ENCODE measurements around the gene NOS3. TPM values are rescaled to one million over a fixed set of nuclear protein-coding genes. Genes with fewer than 3 reads are reported as not detected.
"Not testable (repeated sequence)": the region's sequence is repeated elsewhere in the genome, so short reads cannot be mapped to it uniquely, and the experiment has no call there.

The NOS3 gene
- total and polyA plus RNA-seq, 2 experiments from 2014 or later = 0.32 to 0.83 TPM

DNA sequence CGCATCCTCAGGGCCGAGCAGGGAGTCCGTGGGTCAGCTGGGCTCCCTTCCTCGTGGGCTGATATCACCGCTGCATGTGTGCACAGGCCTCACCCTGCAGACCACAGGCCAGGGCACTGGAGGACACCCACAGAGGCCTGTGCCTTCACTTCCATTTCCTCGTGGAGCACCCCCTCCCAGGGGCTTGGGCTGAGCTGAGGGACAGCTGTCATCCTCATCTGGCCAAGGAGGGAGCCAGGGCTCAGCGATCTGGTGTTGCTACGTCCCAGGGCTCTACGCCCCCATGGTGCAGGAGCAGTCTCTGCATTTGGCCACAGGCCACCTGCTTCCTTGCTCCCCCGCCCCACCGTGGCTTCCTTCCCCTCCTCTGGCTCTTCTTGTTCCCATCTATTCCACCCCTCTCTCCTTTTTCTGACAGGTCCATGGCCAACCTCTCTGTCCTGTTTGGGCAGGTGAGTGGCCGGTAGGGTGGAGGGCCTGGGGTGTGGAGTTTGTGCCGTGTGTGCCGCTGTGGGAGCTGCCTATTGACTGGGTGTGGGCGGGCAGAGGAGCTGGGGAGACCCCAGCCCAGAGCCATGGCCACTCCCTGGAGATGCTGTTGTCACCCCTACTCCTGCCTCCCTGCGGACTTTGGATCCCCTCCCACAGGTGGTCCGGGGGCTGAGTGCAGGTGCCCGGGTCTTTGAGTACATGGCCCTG lies 49.2 kb downstream of the NOS3 start:
- no peak for DNase-seq
- H3K9me2 ChIP-seq (ENCODE audit: insufficient read depth) = no peaks in the 10 kb centered on the region
- in situ Hi-C loops (cut with MboI) = no loop called here
- TF ChIP-seq EZH2 (IDR thresholded peaks at IDR 0.05; ENCODE audit: insufficient read depth, poor library complexity, severe bottlenecking) = no peak
- TF ChIP-seq EZH2phosphoT487 (IDR thresholded peaks at IDR 0.05; ENCODE audit: insufficient read depth, low read depth) = no peak
- H2AFZ ChIP-seq = no peak overlapping the region
- H3K4me2 ChIP-seq (ENCODE audit: unreplicated experiment) = peak overlapping the region; percentile 16
- H3F3A ChIP-seq (ENCODE audit: insufficient read depth) = peaks cover 12% of the 10 kb centered on the region
- H4K20me1 ChIP-seq (ENCODE audit: insufficient read depth) = no peaks in the 10 kb centered on the region
- H3K27me3 ChIP-seq (replicated peaks; ENCODE audit: insufficient read depth) = no peaks in the 10 kb centered on the region
- 76 to 79% methylated on average over 17 to 18 of the region's 18 CpGs for WGBS, 2 experiments (ENCODE audit: low coverage in 1 of 2, low lambda C conversion rate in 2 of 2, missing lambda C conversion rate in 2 of 2)
- H3K9ac ChIP-seq = peak overlapping the region; percentile 81
- H3K27ac ChIP-seq = peak overlapping the region; percentile 94
- H3K79me2 ChIP-seq (ENCODE audit: insufficient read depth) = no peaks in the 10 kb centered on the region
- peaks cover 18% of the 10 kb centered on the region for H3K4me1 ChIP-seq (ENCODE audit: insufficient read depth)
- no peaks in the 10 kb centered on the region for H3K36me3 ChIP-seq (ENCODE audit: low read depth)
- no peaks in the 10 kb centered on the region for H3K9me3 ChIP-seq (ENCODE audit: low read depth)
- no peak overlapping the region for H3K4me3 ChIP-seq

DNA sequence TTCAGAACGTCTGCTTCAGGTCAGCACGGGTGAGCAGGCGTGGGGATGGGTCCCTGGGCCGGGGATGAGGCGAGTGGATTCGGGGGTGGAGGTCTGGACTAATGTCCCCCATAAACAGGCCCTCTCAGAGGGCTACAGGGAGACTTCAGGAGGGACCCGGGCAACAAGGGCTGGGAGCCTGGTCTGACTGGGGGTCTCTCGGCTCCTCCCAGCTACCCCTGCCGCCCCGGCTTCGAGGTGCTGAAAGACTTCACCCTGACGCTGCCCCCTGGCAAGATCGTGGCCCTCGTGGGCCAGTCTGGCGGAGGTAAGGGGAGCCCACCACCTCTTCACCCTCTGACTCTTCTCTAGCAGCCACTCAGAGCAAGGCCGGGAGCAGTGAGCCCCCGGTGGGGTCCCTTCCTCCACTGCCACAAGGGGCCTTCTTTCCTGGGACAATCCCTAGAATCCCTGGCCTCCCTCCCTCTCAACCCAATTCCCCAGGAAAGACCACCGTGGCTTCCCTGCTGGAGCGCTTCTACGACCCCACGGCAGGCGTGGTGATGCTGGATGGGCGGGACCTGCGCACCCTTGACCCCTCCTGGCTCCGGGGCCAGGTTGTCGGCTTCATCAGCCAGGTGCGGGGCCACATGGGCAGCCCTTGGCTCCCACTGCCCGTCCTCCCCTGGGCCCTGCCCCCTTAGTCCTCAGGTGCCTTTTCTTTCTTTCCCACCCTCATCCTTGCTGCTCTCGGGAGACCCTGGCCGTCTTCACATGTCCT lies 50.0 kb downstream of the NOS3 start:
- Histone ChIP-seq H4K20me1 (ENCODE audit: insufficient read depth) (no peaks in the 10 kb centered on the region), H2AFZ (no peak overlapping the region), H3K4me3 (no peak overlapping the region), H3K79me2 (ENCODE audit: insufficient read depth) (no peaks in the 10 kb centered on the region), H3K27me3 (replicated peaks; ENCODE audit: insufficient read depth) (no peaks in the 10 kb centered on the region), H3K4me2 (ENCODE audit: unreplicated experiment) (no peak overlapping the region), H3K9me3 (ENCODE audit: low read depth) (no peaks in the 10 kb centered on the region), H3K4me1 (ENCODE audit: insufficient read depth) (peaks cover 18% of the 10 kb centered on the region), H3K9ac (no peak overlapping the region), H3K27ac (no peak overlapping the region), H3K36me3 (ENCODE audit: low read depth) (no peaks in the 10 kb centered on the region), H3F3A (ENCODE audit: insufficient read depth) (peaks cover 12% of the 10 kb centered on the region), H3K9me2 (ENCODE audit: insufficient read depth) (no peaks in the 10 kb centered on the region)
- no peak for DNase-seq
- WGBS, 2 experiments (ENCODE audit: low coverage in 1 of 2, low lambda C conversion rate in 2 of 2, missing lambda C conversion rate in 2 of 2) = 94 to 97% methylated on average over 30 of the region's 30 CpGs
- TF ChIP-seq EZH2phosphoT487 (IDR thresholded peaks at IDR 0.05; ENCODE audit: insufficient read depth, low read depth) (no peak), EZH2 (IDR thresholded peaks at IDR 0.05; ENCODE audit: insufficient read depth, poor library complexity, severe bottlenecking) (no peak)
- in situ Hi-C loops (cut with MboI) = no loop called here

DNA sequence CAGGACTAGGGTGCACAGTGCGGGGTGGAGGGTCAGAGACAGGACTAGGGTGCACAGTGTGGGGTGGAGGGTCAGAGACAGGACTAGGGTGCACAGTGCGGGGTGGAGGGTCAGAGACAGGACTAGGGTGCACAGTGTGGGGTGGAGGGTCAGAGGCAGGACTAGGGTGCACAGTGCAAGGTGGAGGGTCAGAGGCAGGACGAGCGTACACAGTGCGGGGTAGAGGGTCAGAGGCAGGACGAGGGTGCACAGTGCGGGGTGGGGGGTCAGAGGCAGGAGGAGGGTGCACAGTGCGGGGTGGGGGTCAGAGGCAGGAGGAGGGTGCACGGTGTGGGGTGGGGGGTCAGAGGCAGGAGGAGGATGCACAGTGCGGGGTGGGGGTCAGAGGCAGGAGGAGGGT lies 52.6 kb downstream of the NOS3 start:
- H3K79me2 ChIP-seq (ENCODE audit: insufficient read depth); H3K27ac ChIP-seq; H3K9me2 ChIP-seq (ENCODE audit: insufficient read depth); H4K20me1 ChIP-seq (ENCODE audit: insufficient read depth); H3K4me2 ChIP-seq (ENCODE audit: unreplicated experiment); H3K27me3 ChIP-seq (replicated peaks; ENCODE audit: insufficient read depth); H3K36me3 ChIP-seq (ENCODE audit: low read depth); DNase-seq; in situ Hi-C loops (cut with MboI); H3K9me3 ChIP-seq (ENCODE audit: low read depth); H3K4me3 ChIP-seq; H2AFZ ChIP-seq; H3K9ac ChIP-seq: not testable (repeated sequence)
- H3F3A ChIP-seq (ENCODE audit: insufficient read depth) = peaks cover 18% of the 10 kb centered on the region
- H3K4me1 ChIP-seq (ENCODE audit: insufficient read depth) = peaks cover 22% of the 10 kb centered on the region
- 84% methylated on average over 10 of the region's 10 CpGs; no CpG with 5 or more reads in 1 of the 2 experiments for WGBS, 2 experiments (ENCODE audit: low coverage in 1 of 2, low lambda C conversion rate in 2 of 2, missing lambda C conversion rate in 2 of 2)

- no peaks in the 10 kb centered on the region for H3K27me3 ChIP-seq (replicated peaks; ENCODE audit: insufficient read depth)
- H3F3A ChIP-seq (ENCODE audit: insufficient read depth) = peaks cover 13% of the 10 kb centered on the region
- no peaks in the 10 kb centered on the region for H3K9me2 ChIP-seq (ENCODE audit: insufficient read depth)
- no peak overlapping the region for H3K9ac ChIP-seq
- in situ Hi-C loops (cut with MboI) = no loop called here
- H3K4me3 ChIP-seq = no peak overlapping the region
- H4K20me1 ChIP-seq (ENCODE audit: insufficient read depth) = no peaks in the 10 kb centered on the region
- H3K79me2 ChIP-seq (ENCODE audit: insufficient read depth) = no peaks in the 10 kb centered on the region
- no peaks in the 10 kb centered on the region for H3K9me3 ChIP-seq (ENCODE audit: low read depth)
- H3K36me3 ChIP-seq (ENCODE audit: low read depth) = no peaks in the 10 kb centered on the region
- H3K4me1 ChIP-seq (ENCODE audit: insufficient read depth) = peaks cover 17% of the 10 kb centered on the region
- TF ChIP-seq EZH2phosphoT487 (IDR thresholded peaks at IDR 0.05; ENCODE audit: insufficient read depth, low read depth) (no peak), EZH2 (IDR thresholded peaks at IDR 0.05; ENCODE audit: insufficient read depth, poor library complexity, severe bottlenecking) (no peak)
- no peak overlapping the region for H3K4me2 ChIP-seq (ENCODE audit: unreplicated experiment)
- DNase-seq = no peak
- WGBS, 2 experiments (ENCODE audit: low coverage in 1 of 2, low lambda C conversion rate in 2 of 2, missing lambda C conversion rate in 2 of 2) = 94 to 95% methylated on average over 20 of the region's 20 CpGs
- H2AFZ ChIP-seq = no peak overlapping the region
- H3K27ac ChIP-seq = no peak overlapping the region
These were observed 53.1 kb downstream of the NOS3 start for GRCh38 chr7:151043959-151044358.

Data from GM23248 (cell line).